ENCODE measurements around the gene ALK.

DNA sequence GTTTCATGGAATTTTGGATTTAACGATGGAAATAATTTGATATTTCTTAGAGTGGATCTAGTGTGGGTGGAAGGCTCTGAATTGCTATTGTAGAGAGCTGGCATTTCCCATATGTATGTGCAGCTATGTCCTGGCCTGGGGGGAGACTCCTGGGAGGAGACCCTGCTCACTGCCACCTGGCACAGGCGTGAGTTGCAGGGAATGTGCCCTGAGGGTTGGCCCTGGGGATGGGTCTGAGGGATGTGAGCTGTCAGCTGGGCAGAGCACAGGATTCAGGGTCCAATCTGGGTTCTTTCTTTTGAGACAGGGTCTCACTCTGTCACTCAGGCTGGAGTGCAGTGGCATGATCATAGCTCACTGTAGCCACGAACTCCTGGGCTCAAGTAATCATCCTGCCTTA lies 686.0 kb downstream of the ALK start:
- no peak for TF ChIP-seq EZH2 (IDR thresholded peaks at IDR 0.05; ENCODE audit: borderline replicate concordance, low read depth, low read length, severe bottlenecking)
- TF ChIP-seq, protein P1, sequence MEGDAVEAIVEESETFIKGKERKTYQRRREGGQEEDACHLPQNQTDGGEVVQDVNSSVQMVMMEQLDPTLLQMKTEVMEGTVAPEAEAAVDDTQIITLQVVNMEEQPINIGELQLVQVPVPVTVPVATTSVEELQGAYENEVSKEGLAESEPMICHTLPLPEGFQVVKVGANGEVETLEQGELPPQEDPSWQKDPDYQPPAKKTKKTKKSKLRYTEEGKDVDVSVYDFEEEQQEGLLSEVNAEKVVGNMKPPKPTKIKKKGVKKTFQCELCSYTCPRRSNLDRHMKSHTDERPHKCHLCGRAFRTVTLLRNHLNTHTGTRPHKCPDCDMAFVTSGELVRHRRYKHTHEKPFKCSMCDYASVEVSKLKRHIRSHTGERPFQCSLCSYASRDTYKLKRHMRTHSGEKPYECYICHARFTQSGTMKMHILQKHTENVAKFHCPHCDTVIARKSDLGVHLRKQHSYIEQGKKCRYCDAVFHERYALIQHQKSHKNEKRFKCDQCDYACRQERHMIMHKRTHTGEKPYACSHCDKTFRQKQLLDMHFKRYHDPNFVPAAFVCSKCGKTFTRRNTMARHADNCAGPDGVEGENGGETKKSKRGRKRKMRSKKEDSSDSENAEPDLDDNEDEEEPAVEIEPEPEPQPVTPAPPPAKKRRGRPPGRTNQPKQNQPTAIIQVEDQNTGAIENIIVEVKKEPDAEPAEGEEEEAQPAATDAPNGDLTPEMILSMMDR (IDR thresholded peaks at IDR 0.05; ENCODE audit: borderline replicate concordance, extremely low read depth, low read length, poor library complexity, severe bottlenecking) = no peak

Measured in DND-41 (cell line).